Activated naive CD8-positive, alpha-beta T cell treated with anti-CD3 and anti-CD28 coated beads, Interleukin-2, amount 10 ng/mL, durations not matched to agents 7 days and 5 days (primary cell): ENCODE data around the gene AAGAB. TPM values are rescaled to one million over a fixed set of nuclear protein-coding genes. Genes with fewer than 3 reads are reported as not detected.

Experiments
- ATAC-seq: fragments of 150-1000 bp; cut with Tn5 transposase; one replicate; pipeline ENCODE4 v1.10.0; 2021; ENCODE audit warnings: low read depth, moderate library complexity
- POLR2A ChIA-PET: fragments of 350-600 bp; sonication (Branson Sonifier 250); formaldehyde crosslinking; loops from one replicate; lab custom pipeline; 2021; ENCODE audit warnings: antibody characterized with exemption; lab: Charles Lee
- DNase-seq: peaks from one replicate; pipeline ENCODE4 v3.0.0; 2021
- H3K27ac Mint-ChIP-seq: one replicate; pipeline ENCODE4 v1.8.0; 2022; ENCODE audit warnings: mild to moderate bottlenecking, mixed read lengths
- H3K27me3 Mint-ChIP-seq: one replicate; pipeline ENCODE4 v1.8.0; 2022; ENCODE audit warnings: mild to moderate bottlenecking, moderate library complexity, mixed read lengths
- H3K36me3 Mint-ChIP-seq: one replicate; pipeline ENCODE4 v1.8.0; 2021; ENCODE audit warnings: mild to moderate bottlenecking, mixed read lengths
- H3K4me1 Mint-ChIP-seq: one replicate; pipeline ENCODE4 v1.8.0; 2021; ENCODE audit warnings: mixed read lengths
- H3K4me3 Mint-ChIP-seq: one replicate; pipeline ENCODE4 v1.8.0; 2022; ENCODE audit warnings: mild to moderate bottlenecking, moderate library complexity, mixed read lengths
- H3K9me3 Mint-ChIP-seq: one replicate; pipeline ENCODE4 v1.8.0; 2021; ENCODE audit warnings: mixed read lengths
- total RNA-seq, 2 experiments: library from RNA; stranded (reverse); gene quantifications; one replicate each; pipeline ENCODE4 v1.2.3, GENCODE V29; 2021

AAGAB gene
- total RNA-seq, 2 experiments from 2014 or later, result 39.3 to 40.4 TPM

DNA sequence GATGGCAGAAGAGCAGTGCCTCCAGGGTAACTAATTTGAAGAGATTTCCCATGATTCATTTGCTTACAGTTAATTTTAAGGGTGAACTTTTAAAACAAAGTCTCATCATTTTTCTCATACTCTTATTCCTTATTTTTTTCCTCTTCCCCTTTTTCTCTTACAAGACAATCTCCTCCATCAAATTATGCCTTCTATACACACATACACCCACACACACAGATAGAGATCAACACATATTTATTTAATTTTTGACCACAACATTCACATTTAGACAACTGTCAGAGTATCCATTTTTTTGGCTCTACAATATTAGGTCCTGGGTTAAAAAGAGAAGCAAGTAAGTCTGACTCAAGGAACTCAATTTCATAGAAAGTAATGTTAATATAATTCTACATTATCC is 37.6 kb downstream of the AAGAB start:
- H3K4me3 Mint-ChIP-seq, result no peak overlapping the region
- no peaks in the 10 kb centered on the region for H3K27me3 Mint-ChIP-seq
- no peak overlapping the region for H3K27ac Mint-ChIP-seq
- H3K9me3 Mint-ChIP-seq, result no peaks in the 10 kb centered on the region
- no peak for DNase-seq
- ATAC-seq, result no peak
- H3K36me3 Mint-ChIP-seq, result peaks cover 29% of the 10 kb centered on the region
- POLR2A ChIA-PET, result interaction anchor here (0.7 kb wide), 1 partner anchor 49 kb away, joined by 3 read pairs; no protein-coding TSS in a partner anchor
- peaks cover 2% of the 10 kb centered on the region for H3K4me1 Mint-ChIP-seq

DNA sequence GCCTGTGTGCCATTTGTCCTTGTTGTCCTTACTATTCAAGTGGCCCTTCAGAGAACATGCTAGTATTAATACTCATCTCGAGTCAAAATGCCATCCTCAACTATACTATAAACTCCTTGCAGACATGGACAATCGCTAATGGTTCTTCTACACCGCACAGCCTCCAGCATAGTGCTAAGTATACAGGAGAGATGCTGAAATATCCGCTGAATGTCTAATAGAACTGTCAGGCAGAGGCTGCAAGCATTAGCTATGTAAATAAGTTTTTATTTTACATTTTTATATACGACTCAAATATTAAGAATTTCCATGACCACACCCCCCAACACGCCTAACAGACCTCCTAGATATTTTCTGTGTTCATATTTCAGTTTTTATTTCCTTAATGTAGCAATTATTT is 39.4 kb downstream of the AAGAB start:
- Mint-ChIP-seq H3K27ac (no peak overlapping the region), H3K4me1 (peaks cover 2% of the 10 kb centered on the region), H3K4me3 (no peak overlapping the region), H3K27me3 (no peaks in the 10 kb centered on the region), H3K9me3 (no peaks in the 10 kb centered on the region), H3K36me3 (peaks cover 24% of the 10 kb centered on the region)
- DNase-seq (no peak), ATAC-seq (no peak)
- POLR2A ChIA-PET, result no interaction called here

- Mint-ChIP-seq H3K4me3 (no peak overlapping the region), H3K36me3 (peaks cover 15% of the 10 kb centered on the region), H3K27me3 (no peaks in the 10 kb centered on the region), H3K9me3 (no peaks in the 10 kb centered on the region), H3K4me1 (no peaks in the 10 kb centered on the region), H3K27ac (no peak overlapping the region)
- ATAC-seq, result no peak
- no peak for DNase-seq
- POLR2A ChIA-PET, result no interaction called here
Measured at GRCh38 chr15:67212684-67213367, 41.6 kb downstream of the AAGAB start.

DNA sequence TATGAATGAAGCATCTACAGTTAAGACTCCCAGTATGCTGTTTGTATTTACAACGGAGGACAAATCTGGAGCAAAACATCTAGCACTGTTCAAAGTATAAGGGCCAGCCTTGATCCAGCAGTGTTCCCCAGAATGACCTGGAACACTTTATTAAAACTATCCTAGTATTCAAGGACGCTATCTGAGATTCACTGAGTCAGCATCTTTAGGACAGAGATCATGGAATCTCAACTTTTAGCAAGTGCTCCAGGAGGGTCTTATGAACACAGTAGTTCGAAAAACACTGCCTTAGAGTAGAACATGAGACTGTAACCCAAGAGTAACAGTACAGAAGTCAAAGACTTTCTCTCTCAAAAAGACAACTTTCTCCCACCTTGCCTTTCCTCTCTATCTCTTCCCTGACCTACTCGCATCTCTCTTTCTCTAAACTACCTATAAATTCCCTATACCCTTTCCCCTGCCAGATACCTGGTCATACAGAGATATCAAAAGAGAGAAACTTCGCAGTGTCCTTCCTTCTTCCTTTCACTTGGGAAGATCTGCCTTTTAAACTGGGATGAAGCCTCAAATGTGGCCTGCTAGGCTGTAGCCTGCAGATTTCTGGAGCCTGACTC is 43.8 kb downstream of the AAGAB start:
- Mint-ChIP-seq H3K27ac (no peak overlapping the region), H3K4me1 (no peaks in the 10 kb centered on the region)

GRCh38 chr15:67208396-67208795 is 46.1 kb downstream of the AAGAB start:
- ATAC-seq, result no peak
- POLR2A ChIA-PET, result no interaction called here
- Mint-ChIP-seq H3K4me3 (no peak overlapping the region), H3K27me3 (no peaks in the 10 kb centered on the region), H3K27ac (no peak overlapping the region), H3K4me1 (no peaks in the 10 kb centered on the region), H3K36me3 (peaks cover 28% of the 10 kb centered on the region), H3K9me3 (no peaks in the 10 kb centered on the region)
- no peak for DNase-seq

More for the DNA sequence above, 43.8 kb downstream of the AAGAB start:
- peaks cover 16% of the 10 kb centered on the region for H3K36me3 Mint-ChIP-seq
- H3K27me3 Mint-ChIP-seq, result no peaks in the 10 kb centered on the region
- POLR2A ChIA-PET, result no interaction called here
- no peak for ATAC-seq
- H3K4me3 Mint-ChIP-seq, result no peak overlapping the region
- no peaks in the 10 kb centered on the region for H3K9me3 Mint-ChIP-seq
- DNase-seq, result no peak

GRCh38 chr15:67207555-67208207 is 46.8 kb downstream of the AAGAB start:
- DNase-seq, result no peak
- no peak overlapping the region for H3K27ac Mint-ChIP-seq
- no peak for ATAC-seq
- peaks cover 29% of the 10 kb centered on the region for H3K36me3 Mint-ChIP-seq
- POLR2A ChIA-PET, result no interaction called here
- H3K9me3 Mint-ChIP-seq, result no peaks in the 10 kb centered on the region
- H3K27me3 Mint-ChIP-seq, result no peaks in the 10 kb centered on the region
- H3K4me1 Mint-ChIP-seq, result no peaks in the 10 kb centered on the region
- H3K4me3 Mint-ChIP-seq, result no peak overlapping the region

- no peaks in the 10 kb centered on the region for H3K9me3 Mint-ChIP-seq
- ATAC-seq (no peak), DNase-seq (no peak)
- no peak overlapping the region for H3K27ac Mint-ChIP-seq
- H3K27me3 Mint-ChIP-seq, result no peaks in the 10 kb centered on the region
- POLR2A ChIA-PET, result no interaction called here
- no peak overlapping the region for H3K4me3 Mint-ChIP-seq
- H3K36me3 Mint-ChIP-seq, result peaks cover 53% of the 10 kb centered on the region
- H3K4me1 Mint-ChIP-seq, result peaks cover 7% of the 10 kb centered on the region
Measured at GRCh38 chr15:67202991-67203390, 51.5 kb downstream of the AAGAB start.

- POLR2A ChIA-PET, result no interaction called here
- Mint-ChIP-seq H3K4me3 (no peak overlapping the region), H3K27ac (no peak overlapping the region), H3K4me1 (peaks cover 8% of the 10 kb centered on the region), H3K9me3 (no peaks in the 10 kb centered on the region), H3K36me3 (peaks cover 57% of the 10 kb centered on the region), H3K27me3 (no peaks in the 10 kb centered on the region)
- DNase-seq, result no peak
- ATAC-seq, result no peak
Measured at GRCh38 chr15:67202091-67202490, 52.4 kb downstream of the AAGAB start.

GRCh38 chr15:67201136-67201535 is 53.3 kb downstream of the AAGAB start:
- Mint-ChIP-seq H3K9me3 (no peaks in the 10 kb centered on the region), H3K4me3 (no peak overlapping the region), H3K36me3 (peaks cover 64% of the 10 kb centered on the region), H3K4me1 (peaks cover 8% of the 10 kb centered on the region), H3K27me3 (no peaks in the 10 kb centered on the region), H3K27ac (no peak overlapping the region)
- POLR2A ChIA-PET, result interaction anchor here (0.7 kb wide), 1 partner anchor 54 kb away, joined by 3 read pairs; no protein-coding TSS in a partner anchor
- no peak for DNase-seq
- ATAC-seq, result no peak

DNA sequence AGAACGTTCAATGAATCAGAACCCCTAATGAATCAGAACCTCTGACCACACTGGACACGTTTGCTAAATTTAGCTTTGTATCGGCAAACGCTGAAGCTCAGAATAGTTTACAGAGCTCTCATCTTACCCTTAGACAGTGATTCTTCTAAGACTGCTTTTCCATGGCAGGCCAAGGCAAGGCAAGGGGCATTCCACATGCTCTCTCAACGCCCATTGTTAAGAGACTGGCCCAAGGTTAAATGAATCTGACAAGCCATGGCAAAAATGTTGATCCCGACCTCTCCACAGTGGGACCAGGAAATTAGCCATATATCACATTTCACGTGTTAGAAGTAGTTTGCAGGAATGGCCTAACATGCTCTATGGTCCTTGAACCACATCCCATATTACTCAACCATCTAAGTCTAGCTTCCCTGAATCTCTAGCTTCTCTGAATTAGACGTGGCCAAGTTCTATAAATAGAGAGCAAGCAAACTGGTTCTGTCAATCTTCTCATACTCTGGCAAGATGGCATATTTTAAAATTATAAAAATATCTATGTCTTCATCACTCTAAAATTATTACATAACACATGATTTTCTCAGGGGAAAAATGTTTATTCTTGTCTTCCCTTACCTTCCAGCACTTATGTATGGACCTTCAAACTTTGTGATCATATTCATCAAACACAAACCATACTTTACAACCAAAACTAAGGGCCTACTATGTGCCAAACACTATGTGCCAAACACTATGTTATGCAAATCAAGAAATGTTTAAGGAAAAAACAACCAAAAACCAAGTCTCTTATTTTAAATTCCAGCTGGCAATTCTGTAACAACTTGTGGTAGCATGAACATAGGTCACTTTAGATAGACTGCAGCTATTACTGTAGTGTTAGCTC is 54.3 kb downstream of the AAGAB start:
- no peaks in the 10 kb centered on the region for H3K27me3 Mint-ChIP-seq
- peaks cover 61% of the 10 kb centered on the region for H3K36me3 Mint-ChIP-seq
- no peak for ATAC-seq
- no peak for DNase-seq
- H3K9me3 Mint-ChIP-seq, result no peaks in the 10 kb centered on the region
- H3K4me1 Mint-ChIP-seq, result peaks cover 8% of the 10 kb centered on the region
- POLR2A ChIA-PET, result interaction anchor here (0.7 kb wide), 1 partner anchor 53 kb away, joined by 3 read pairs; no protein-coding TSS in a partner anchor
- no peak overlapping the region for H3K27ac Mint-ChIP-seq
- no peak overlapping the region for H3K4me3 Mint-ChIP-seq

GRCh38 chr15:67199391-67199790 is 55.1 kb downstream of the AAGAB start:
- Mint-ChIP-seq H3K27ac (no peak overlapping the region), H3K4me1 (peaks cover 8% of the 10 kb centered on the region), H3K9me3 (no peaks in the 10 kb centered on the region), H3K36me3 (peaks cover 59% of the 10 kb centered on the region), H3K4me3 (no peak overlapping the region), H3K27me3 (no peaks in the 10 kb centered on the region)
- no peak for DNase-seq
- no peak for ATAC-seq
- POLR2A ChIA-PET, result no interaction called here

- no peak for DNase-seq
- no peaks in the 10 kb centered on the region for H3K9me3 Mint-ChIP-seq
- peaks cover 8% of the 10 kb centered on the region for H3K4me1 Mint-ChIP-seq
- H3K36me3 Mint-ChIP-seq, result peaks cover 58% of the 10 kb centered on the region
- POLR2A ChIA-PET, result no interaction called here
- no peak overlapping the region for H3K4me3 Mint-ChIP-seq
- H3K27me3 Mint-ChIP-seq, result no peaks in the 10 kb centered on the region
- peak; percentile 66 for ATAC-seq
- H3K27ac Mint-ChIP-seq, result peak overlapping the region; percentile 14
Measured at GRCh38 chr15:67198157-67198754, 56.2 kb downstream of the AAGAB start.

- POLR2A ChIA-PET, result no interaction called here
- H3K36me3 Mint-ChIP-seq, result peaks cover 56% of the 10 kb centered on the region
Measured at GRCh38 chr15:67197364-67197695, 57.1 kb downstream of the AAGAB start.

More at GRCh38 chr15:67197364-67197695, 57.1 kb downstream of the AAGAB start:
- Mint-ChIP-seq H3K9me3 (no peaks in the 10 kb centered on the region), H3K4me1 (peaks cover 10% of the 10 kb centered on the region), H3K27me3 (no peaks in the 10 kb centered on the region), H3K4me3 (no peak overlapping the region), H3K27ac (no peak overlapping the region)
- DNase-seq (no peak), ATAC-seq (no peak)
